Islet of Langerhans (tissue), 1 donor: ENCODE data around the gene ATG5.
"Not testable (repeated sequence)": the region's sequence is repeated elsewhere in the genome, so short reads cannot be mapped to it uniquely, and the experiment has no call there.

Experiments
- FAIRE-seq: peaks from one replicate; lab custom pipeline; 2011; peaks lifted over from hg19 to GRCh38; lab: Jason Lieb, UNC

Gene ATG5

GRCh38 chr6:106256201-106256968 lies 69.2 kb downstream of the ATG5 start:
- no peak for FAIRE-seq

- FAIRE-seq: no peak
Measured at GRCh38 chr6:106255306-106255705, 70.3 kb downstream of the ATG5 start.

DNA sequence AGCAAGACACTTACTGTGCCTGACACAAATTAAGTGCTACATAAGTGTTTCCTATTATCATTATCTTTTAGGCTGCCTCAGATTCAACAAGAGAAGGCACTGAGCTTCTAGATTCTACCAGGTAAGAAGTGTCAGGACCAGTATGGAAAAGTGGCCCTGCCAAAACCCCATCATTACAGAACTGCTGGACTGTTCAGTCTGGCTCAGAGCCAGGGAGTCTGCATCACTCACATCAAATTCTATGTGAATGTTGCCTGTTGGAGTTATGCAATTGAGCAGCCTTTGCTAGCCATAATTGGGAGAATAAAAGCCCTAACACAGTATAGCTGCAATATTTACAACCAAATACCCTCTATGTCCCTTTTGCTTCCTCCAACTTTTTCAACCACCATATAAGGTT lies 70.9 kb downstream of the ATG5 start:
- FAIRE-seq: no peak

GRCh38 chr6:106253731-106254130 lies 71.8 kb downstream of the ATG5 start:
- FAIRE-seq: no peak

GRCh38 chr6:106253172-106253571 lies 72.4 kb downstream of the ATG5 start:
- FAIRE-seq: no peak

DNA sequence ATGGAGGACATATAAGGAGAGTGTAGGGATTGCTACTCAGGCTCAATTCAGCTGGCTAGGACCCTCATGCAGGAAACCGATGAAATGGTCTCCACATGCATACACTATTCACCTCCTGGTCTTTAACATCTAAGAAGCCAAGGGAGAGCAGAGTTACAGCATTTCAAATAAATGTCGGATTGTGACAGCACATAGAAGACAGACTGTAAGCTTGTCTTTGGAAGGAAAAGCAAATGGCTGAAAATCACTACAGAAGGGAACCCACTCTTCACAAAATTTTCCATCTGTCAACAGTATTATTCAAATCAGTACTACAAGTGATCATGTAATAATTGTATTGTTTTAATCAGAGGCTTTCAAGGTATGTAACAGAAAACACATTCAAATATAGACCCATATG lies 72.9 kb downstream of the ATG5 start:
- no peak for FAIRE-seq

GRCh38 chr6:106251531-106252255 lies 73.9 kb downstream of the ATG5 start:
- FAIRE-seq: not testable (repeated sequence)

GRCh38 chr6:106250953-106251352 lies 74.6 kb downstream of the ATG5 start:
- FAIRE-seq: no peak

DNA sequence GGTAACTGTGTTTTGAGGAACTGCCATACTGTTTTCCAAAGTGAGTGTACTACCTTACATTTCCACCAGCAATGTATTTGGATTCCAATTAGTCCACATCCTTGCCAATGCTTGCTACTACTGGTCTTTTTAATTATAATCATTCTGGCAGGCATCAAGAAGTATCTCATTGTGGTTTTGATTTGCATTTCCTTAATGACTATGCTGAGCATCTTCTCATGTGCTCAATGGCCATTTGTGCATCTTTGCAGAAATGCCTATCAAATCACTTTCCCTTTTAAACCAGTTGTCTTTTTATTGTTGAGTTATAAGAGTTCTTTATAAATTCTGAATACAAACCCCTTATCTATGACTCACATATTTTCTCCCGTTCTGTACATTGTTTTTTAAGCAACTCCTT lies 75.9 kb downstream of the ATG5 start:
- FAIRE-seq: no peak

DNA sequence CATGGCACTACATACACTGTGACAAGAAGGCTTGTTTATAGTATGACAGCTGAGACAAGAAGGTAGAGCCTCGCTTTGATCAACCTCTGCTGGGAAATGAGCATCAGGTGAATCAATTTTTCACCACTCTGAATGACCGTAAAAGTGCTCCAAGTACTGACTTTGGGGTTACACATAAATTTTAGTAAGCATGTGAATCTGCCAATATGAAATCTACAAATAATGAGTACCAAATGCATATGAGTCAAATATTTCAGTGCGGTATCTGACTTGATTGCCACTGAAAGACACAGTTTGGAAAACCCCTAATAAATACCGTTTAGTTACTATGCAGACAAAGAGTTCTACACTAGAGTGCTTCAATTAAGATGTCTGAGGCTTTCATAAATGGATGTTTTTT lies 77.8 kb downstream of the ATG5 start:
- no peak for FAIRE-seq

- FAIRE-seq: no peak
Measured at GRCh38 chr6:106247293-106247692, 78.3 kb downstream of the ATG5 start.

- FAIRE-seq: no peak
Measured at GRCh38 chr6:106244931-106245330, 80.6 kb downstream of the ATG5 start.

GRCh38 chr6:106244521-106244920 lies 81.0 kb downstream of the ATG5 start:
- FAIRE-seq: no peak

DNA sequence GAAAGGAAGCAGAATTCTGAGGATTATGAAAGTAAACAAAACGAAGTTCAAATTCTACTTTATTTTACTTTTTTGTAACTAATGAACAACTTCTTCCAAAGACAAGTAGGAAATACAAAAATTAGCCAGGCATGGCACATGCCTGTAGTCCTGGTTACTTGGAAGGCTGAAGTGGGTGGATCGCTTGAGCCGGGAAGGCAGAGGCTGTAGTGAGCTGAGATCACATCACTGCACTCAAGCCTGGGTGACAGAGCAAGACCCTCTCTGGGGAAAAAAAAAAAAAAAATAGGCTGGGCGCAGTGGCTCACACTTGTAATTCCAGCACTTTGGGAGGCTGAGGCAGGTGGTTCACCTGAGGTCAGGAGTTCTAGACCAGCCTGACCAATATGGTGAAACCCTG lies 82.3 kb downstream of the ATG5 start:
- no peak for FAIRE-seq

DNA sequence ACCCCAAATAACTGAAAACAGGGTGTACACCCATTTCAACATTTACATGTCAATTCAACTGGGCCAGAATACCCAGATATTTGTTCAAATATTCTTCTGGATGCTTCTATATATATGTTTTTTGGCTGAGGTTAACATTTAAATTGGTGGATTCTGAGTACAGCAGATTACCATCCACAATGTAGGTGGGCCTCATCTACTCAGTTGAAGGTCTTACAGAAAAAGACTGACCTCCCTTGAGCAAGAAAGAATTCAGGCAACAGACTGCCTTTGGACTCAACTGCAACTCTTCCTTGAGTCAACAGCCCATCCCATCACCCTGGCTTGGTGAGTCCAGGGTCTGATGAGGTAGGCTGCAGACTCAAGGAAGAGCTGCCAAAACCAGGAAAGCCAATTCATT lies 84.1 kb downstream of the ATG5 start:
- FAIRE-seq: no peak

- no peak for FAIRE-seq
Measured at GRCh38 chr6:106237286-106237685, 88.3 kb downstream of the ATG5 start.

DNA sequence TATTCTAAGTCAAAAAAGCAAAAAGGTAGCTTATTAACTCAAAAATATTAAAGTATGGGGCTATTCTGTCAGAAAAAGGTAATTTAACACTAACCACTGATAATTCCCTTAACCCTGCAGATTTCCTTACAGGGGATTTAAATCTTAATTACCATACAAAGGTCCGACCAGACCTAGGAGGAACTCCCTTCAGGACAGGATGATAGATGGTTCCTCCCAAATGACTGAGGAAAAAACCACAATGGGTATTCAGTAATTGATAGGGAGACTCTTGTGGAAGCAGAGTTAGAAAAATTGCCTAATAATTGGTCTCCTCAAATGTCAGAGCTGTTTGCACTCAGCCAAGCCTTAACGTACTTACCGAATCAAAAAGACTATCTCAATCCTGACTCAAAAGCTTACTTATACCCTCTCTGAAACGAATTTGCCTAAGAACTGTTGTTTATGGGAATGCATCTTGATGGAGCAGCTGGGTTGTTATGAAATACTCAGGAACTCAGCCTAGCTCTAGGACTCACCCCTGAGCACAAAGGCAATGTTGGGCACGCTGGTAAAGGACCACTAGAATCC lies 95.6 kb downstream of the ATG5 start:
- FAIRE-seq: not testable (repeated sequence)

DNA sequence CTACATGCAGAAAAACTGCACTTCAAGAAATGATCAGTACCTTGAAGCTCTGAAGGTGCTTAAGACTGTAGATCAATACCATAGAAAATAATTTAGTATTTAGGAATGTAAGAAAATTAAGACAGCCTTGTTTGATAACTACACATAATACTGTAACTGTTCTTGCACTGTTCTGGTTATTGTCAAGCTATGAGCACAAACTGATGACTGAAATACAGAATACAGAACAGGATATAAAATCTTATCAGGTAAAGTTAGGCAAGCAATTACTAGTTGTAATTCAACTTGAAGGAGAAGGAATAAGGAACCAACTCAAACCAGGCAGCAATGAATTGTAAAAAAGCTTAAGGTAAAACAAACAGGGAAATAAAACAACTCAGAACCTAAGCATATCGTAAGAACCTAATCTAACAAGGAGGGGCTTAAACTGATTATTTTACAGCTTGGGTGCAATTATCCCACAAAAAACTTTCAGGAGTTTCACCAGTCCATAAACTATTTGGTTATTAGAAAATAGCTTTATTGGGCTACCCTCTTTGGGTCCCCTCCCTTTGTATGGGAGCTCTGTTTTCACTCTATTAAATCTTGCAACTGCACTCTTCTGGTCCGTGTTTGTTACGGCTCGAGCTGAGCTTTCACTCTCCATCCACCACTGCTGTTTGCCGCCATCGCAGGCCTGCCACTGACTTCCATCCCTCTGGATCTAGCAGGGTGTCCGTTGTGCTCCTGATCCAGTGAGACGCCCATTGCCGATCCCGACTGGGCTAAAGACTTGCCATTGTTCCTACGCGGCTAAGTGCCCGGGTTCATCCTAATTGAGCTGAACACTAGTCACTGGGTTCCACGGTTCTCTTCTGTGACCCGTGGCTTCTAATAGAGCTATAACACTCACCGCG lies 97.7 kb downstream of the ATG5 start:
- FAIRE-seq: no peak

DNA sequence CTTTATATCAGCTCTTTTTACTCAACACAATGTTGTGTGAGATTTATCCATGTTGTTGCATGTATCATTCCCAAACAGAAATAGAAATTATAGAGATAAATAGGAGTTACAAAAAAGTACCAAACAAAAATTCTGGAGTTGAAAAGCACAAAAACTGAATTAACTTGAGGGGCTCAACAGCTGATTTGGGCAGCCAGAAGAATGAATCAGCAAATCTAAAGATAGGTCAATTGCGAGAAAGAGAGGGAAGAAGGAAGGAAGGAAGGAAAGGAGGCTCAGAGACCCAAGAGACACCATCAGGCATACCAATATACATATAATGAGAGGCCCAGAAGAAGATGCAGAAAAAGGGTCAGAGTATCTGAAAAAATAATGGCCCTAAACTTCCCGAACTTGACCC lies 98.9 kb downstream of the ATG5 start:
- peak; percentile 9 for FAIRE-seq

DNA sequence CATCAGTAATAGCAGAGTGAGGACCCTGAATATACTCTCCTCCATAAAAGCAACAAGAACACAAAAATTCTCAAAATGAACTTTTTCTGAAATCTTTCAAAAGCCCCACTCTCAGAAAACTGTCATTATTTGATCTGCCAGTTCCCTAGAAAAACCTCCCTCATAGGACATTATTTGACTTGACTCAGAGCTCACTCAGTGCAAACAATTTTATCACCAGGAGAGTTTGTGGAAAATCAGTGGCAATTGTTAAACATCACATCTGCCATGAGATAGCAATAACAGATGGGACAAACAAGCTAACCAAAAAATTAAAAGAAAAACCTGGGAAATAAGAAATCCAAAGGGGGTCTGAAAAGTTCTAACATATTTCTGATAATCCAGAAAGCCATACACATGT lies 100.0 kb downstream of the ATG5 start:
- FAIRE-seq: peak; percentile 77

DNA sequence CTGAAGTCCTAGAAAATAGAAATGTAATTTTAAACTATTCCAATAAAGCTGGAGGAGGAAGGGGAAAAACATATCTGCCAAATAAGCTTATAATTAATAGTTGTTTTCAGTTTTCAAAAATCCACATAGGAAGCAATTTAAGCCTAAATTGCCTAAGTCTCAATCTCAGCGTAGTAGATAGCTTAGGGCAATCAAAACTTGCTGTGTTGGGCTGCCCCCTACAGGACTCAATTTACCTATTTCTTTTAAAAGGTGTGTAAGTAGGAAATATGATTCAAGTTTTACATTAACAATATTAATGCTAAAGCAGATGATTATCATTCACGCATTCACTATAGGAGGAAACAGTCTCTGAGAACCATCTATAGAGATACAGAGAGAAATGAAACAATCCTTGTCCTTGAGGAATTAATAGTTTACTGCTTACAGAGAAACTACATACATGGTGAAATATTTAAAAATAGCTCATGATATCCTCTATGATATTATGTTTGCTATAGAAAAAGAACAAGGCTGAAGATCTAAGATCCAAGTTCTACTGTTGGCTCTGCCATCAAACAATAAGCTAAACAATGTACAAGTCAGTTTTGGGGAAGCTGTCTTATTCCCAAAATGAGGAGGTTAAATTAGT lies 102.1 kb downstream of the ATG5 start:
- FAIRE-seq: peak; percentile 98

DNA sequence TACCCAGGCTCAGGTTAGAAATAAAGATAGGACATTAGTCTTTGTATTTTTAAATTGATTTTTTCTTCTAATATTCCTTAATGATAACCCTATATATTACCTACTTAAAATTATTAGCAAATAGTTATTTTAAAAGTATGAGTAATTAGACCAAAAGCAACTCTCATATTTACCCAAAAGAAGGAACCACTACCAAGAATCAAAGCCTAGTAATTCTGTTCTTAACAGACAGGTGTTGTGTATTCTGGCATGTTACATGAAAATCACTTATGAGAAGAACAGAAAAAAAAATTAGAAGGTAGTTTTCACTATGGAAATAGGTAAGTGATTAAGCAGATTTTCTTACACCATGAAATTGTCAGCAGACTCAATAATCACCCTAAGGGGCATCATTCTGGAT lies 105.1 kb downstream of the ATG5 start:
- peak; percentile 53 for FAIRE-seq
